AG20443 (cell line): Measurements from ENCODE around the gene PLIN5.
A peak's percentile ranks its signal among the peaks of the same experiment; 100 is the strongest.

Source experiments
- DNase-seq: peaks from one replicate; pipeline ENCODE4 v3.0.0; 2012; ENCODE audit warnings: low spot score, mixed read lengths

The PLIN5 gene

DNA sequence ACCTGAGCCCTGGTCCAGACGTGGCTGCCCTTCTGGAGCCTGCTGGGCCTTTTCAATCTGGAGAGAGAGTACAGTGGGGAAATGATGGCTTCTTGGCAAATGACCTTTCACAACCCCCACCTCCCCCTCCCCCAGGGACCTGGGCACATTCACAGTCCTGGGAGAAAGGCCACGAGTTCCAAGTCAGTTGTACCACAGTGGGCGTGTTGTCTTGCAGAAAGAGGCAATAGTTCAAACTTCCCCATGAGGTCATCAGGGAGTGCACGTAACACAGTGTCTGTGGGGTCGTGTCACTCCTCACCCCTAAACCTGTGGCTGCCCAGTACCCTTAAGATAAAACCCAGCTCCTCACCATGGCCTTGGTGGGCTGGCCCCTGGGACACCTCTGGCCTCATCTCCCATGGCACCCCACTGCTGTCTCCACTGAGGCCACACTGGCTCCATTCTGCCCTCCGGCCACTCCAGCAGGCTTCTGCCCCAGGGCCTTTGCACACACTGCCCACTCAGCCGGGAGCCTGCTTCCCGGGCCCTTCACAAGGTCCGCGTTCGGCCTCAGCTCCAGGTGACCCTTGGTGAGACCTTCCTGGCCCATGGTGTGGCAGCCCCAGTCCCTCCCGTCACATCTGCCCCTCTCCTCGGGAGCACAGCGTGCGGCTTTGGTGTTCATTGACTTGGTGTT, 30.0 kb downstream of the PLIN5 start:
- DNase-seq, result no peak

DNA sequence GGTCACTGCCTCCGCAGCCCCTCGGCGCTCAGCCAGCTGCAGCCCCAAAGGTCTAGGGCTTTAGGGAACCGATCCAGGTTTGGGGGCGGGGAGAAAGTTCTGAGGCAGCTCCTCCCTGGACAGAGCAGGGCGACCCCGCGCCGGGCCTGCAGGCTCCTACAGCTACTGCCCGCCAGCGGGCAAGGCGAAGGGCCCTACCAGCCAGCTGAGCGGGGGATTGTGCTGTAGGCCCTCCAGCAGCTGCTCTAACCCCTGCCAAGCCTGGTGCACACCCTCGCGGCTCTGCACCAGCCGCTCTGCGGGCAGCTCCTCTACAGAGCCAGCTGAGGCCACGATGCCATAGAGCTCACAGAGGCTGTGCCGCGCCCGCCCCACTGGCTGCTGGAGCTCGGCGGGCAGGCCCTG, 30.7 kb downstream of the PLIN5 start:
- no peak for DNase-seq

DNA sequence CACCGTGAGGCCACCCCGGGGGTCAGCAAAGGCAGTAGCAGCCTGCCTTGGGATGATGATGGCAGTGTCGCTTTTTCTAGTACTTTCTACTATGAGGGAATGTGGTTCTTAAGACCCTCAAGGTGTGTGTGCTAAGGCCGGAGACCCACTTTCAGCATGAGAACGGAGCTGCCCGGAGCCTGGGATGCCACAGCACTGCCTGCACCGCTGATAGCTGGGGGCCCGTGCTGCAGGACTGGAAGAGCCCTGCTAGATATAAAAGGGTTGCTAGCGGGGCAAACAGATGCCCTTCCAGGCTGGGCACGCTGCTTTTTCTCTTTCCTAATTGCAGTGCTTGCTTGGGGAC, 31.2 kb downstream of the PLIN5 start:
- DNase-seq, result no peak

DNA sequence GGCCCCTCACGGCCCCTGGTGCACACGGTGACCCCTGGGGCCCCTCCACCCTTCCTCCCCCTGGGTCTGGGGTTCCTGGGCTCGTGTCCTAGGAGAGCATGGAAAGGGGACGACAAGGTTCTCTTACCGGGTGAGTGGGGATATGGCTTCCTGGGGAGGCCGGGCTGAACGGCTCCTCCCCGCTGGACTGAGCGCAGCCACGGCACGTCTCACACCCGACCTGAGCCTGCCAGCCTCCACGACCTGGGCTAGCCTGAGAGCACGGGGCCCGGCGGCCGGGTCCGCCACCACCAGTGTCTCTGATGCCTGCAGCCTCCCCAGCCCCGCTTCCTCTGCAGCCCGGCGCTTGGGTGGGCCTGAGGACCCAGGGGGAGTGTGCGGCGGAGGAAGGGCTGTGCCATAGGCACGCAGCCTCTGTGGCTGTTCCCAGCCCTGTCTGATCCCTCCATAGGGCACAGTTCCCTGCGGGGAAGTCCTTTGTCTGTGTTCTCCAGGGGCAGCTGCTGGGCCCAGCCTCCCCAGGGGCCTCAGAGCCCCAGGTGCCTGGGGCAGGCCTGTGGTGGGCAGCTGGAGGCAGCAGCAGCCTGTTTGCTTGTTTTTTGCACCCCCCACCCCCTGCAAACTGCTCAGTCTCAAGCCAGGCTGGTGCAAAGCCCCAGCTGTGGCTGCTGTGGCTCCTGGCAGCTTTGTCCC, 31.7 kb downstream of the PLIN5 start:
- DNase-seq, result no peak

DNA sequence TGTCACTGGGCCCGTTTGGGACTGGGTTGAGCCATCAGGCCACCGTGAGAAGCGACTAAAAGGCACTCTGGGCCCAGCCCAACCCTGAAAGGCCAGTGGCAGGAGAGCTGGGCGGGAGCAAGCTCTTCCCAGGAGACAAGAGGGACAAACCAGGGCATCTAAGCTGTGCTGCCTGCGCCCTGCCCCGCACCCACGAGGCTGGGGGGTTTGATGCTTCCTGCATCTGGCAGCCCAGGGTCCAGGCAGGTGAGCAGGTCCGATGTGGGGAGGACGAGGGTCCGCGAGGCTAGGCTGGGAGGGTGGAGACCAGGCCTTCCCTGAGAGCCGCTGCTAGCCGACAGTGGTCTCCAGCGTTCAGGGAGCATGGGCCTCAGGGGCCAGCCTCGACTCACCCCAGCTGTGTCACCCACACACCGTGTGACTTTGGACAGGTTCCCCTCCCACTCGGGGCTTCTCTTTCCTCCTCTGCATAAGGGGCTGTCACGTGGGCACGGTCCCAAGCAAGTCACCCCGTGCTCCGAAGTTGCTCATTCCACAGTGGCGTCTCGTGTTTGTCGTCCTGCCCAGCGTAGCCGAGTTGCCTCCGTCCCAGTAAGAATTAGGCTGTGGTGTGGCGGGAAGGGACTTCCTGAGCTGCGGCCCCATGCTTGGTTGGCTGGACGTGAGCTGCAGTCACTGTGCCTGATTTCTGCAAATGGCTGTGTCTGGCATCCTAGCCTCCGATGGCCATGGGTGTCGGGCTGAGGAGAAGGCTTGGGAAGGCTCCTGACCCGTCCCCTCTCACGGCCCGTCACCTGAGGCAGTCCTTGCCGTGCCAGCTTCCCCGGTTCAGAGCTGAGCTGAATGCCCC, 32.5 kb downstream of the PLIN5 start:
- DNase-seq, result no peak

DNA sequence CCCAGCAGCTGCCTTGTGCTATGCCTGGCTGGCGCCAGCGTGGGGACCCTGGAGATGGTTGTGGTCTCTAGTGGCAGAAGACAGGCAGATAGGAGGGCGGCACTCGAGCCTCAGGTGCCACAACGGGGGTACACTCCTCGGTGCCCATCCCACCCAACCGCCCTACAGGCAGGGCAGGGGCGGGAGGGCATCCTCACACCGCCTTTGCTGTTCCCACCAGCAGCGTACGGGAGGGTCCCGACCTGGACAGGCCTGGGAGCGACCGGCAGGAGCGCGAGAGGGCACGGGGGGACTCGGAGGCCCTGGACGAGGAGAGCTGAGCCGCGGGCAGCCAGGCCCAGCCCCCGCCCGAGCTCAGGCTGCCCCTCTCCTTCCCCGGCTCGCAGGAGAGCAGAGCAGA, 33.3 kb downstream of the PLIN5 start:
- no peak for DNase-seq

DNA sequence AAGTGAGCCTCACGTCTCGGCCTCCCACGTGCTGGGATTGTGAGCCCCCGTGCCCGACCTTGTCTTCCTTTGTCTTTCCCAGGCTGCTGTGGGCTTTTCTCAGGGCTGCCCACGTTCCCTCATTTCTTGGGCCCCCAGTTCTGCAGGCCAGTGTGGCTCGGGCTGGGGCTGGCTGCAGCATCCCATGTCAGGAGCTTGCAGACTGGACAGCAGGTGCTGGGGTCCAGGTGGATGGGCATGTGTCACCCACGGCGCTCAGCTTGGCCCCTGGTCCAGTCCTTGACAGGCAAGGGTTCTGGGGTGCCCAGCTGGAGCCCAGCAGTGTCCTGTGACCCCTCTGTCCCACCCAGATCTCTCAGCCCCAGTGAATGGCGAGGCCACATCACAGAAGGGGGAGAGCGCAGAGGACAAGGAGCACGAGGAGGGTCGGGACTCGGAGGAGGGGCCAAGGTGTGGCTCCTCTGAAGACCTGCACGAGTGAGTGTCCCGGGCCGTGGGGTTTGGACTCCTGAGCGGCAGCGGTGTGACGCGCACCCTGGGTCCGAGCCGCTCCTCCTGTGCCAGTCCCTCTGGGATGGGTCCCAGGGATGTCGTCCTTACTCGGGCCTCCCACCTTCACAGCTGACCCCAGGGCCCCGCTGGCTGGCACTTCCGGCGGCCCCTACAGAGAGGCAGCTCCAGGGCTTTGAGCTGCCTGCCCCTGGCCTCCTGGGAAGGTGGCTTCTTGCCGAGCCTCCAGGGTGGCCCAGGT, 34.0 kb downstream of the PLIN5 start:
- DNase-seq, result no peak

DNA sequence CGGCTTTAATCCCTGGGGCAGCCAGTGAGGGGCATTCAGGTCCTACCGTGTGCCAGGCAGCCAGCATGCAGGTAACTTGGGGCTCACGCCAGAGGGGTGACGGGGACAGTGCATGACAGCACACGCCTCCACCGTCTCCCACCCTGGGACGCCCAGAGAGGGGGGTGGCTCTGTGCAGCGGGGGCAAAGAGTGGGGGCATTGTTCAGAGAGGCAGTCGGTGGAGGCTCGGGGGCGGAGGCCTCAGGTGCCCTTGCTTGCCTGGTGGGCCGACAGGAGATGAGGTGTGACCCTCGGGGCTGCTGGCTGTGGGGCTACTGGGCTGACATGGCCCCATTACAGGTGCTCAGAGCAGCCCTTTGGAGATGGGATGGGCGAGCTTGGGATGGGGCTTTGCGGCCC, 35.2 kb downstream of the PLIN5 start:
- DNase-seq, result no peak

DNA sequence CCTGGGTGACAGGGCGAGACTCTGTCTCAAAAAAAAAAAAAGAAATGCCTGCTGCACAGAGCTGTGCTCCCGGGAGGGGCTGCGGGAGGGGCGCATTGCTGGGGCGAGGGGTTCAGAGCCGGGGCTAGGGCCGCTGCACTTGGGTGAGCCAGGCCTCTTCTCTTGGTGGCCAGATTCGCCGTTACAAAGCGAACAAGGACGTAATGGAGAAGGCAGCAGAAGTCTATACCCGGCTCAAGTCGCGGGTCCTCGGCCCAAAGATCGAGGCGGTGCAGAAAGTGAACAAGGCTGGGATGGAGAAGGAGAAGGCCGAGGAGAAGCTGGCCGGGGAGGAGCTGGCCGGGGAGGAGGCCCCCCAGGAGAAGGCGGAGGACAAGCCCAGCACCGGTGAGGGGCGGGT, 35.7 kb downstream of the PLIN5 start:
- no peak for DNase-seq

DNA sequence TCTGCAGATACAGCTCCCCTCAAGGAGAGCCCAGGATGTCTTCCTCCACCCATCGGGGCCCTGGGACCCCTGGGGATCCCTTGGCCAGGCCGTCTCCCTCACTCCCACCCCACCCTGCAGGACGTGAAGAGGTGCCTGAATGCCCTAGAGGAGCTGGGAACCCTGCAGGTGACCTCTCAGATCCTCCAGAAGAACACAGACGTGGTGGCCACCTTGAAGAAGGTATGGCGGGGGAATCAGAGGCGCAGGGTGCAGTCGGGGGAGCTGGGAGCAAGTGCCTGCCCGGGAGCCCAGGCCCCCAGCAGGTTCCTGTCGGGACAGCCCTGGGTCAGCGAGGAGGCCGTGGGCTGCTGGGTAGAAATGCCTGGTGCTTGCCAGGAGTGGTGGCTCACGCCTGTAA, 36.3 kb downstream of the PLIN5 start:
- DNase-seq, result no peak

DNA sequence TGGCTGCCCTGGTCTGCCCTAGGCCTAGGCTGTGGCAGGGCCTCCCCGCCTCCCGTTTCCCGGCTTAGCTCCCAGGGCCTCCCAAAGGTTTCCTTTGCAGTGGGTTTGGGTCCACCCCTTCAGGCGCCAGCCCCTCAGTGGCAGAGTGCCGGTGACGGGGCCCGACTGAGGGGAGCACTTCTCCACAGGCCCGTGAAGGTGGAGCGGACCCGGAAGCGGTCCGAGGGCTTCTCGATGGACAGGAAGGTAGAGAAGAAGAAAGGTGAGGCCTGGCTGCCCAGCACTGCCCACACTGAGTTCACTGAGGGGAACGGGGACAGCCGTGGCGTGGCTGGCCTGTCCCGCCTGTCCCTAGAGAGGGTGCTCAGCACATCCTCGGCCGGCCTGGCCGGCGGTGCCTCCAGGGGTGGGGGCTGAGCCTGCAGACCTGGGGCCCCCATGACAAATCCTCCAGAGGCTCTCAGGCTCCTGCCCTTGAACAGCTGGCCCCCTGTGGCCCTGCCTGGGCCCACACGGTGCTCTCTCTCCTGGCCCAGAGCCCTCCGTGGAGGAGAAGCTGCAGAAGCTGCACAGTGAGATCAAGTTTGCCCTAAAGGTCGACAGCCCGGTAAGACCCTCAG, 37.1 kb downstream of the PLIN5 start:
- no peak for DNase-seq

DNA sequence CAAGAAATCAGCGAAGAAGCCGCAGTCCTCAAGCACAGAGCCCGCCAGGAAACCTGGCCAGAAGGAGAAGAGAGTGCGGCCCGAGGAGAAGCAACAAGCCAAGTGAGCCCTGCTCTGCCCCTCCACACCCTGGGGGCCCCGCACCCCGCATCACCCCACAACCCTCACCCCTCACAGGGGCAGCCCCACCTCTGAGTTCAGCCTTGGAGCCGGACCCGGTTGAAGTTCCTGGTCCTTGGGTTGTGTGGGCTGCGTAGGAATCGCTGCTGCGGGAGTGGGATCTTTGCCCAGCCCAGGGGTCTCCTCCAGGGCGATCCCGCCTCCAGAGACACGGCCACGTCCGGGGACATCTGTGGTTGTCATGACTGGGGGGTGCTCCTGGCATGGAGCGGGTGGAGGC, 38.7 kb downstream of the PLIN5 start:
- DNase-seq, result no peak

DNA sequence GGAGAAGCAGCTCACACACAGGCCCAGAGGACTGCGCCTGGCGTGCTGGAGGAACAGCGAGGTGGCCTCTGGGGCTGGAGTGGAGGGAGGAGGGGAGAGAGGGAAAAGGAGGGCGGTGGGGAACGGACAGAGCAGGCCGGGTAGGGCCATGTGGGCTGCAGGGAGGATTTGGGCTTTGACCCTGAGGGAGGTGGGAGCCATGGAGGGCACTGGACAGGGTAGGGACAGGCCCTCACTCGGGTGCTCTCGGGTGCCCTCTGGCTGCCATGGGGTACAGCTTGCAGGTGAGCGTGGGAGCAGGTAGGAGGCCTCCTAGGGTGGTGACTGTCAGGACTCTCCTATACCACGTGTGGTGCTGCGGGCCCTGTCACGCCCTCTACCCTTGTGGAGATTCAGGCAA, 39.6 kb downstream of the PLIN5 start:
- no peak for DNase-seq

DNA sequence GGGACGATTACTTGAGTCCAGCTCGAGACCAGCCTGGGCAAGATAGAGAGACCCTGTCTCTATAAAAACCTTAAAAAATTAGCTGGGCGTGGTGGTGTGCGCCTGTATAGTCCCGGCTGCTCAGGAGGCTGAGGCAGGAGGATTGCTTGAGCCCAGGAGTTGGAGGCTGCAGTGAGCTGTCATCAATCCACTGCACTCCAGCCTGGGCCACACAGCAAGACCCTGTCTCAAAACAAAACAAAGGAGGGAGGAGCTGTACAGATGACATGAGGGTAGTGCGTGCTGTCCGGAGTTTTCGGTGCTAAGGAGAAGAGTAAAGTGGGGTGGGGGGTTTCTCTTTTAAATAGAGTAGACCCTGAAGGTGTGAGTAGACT, 40.3 kb downstream of the PLIN5 start:
- DNase-seq, result no peak

DNA sequence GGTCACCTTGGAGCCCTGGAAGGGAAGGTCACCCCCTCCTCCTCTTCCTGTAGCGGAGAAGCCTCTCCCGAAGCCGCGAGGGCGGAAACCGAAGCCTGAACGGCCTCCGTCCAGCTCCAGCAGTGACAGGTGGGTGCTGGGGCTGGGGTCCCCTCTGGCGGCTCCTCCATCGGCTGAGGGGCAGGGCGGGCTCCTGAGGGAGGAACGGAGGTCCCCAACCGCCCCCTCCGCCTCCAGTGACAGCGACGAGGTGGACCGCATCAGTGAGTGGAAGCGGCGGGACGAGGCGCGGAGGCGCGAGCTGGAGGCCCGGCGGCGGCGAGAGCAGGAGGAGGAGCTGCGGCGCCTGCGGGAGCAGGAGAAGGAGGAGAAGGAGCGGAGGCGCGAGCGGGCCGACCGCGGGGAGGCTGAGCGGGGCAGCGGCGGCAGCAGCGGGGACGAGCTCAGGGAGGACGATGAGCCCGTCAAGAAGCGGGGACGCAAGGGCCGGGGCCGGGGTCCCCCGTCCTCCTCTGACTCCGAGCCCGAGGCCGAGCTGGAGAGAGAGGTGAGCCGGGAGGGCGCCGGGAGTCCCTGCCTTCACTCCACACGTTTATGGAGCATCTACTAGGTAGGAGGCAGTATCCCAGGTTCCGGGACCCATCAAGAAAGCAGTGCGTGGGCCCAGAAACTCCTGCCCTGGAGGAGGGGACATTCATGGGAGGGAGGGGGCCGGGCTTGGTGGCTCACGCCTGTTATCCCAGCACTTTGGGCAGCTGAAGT, 40.9 kb downstream of the PLIN5 start:
- DNase-seq, result no peak

DNA sequence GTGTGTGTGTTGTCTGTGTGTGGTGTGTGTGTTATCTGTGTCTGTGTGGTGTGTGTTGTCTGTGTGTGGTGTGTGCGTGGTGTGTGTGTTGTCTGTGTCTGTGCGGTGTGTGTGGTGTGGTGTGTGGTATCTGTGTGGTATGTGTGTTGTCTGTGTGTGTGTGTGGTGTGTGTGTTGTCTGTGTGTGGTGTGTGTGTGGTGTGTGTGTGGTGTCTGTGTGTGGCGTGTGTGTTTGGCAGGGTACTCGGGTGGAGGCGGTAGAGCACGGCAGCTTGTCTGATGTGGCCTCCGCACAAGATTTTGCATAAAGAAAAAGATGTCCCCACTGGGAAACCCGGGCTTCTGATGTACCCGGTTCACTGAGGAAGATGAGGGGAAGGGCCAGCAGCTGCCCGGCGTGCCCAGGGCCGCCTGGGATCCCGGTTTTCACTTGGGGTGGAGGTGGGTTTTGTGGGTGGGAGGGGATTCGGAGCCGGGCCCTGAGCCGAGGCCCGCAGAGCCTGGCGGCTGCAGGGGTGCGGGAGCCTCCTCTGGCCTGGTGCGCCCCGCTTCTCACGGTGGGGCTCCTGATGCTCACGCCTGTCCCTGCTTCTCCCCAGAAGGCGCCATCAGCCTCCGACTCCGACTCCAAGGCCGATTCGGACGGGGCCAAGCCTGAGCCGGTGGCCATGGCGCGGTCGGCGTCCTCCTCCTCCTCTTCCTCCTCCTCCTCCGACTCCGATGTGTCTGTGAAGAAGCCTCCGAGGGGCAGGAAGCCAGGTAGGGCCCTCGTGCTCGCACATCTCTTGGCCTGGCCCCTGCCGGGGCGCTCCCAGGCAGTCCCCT, 41.7 kb downstream of the PLIN5 start:
- no peak for DNase-seq

DNA sequence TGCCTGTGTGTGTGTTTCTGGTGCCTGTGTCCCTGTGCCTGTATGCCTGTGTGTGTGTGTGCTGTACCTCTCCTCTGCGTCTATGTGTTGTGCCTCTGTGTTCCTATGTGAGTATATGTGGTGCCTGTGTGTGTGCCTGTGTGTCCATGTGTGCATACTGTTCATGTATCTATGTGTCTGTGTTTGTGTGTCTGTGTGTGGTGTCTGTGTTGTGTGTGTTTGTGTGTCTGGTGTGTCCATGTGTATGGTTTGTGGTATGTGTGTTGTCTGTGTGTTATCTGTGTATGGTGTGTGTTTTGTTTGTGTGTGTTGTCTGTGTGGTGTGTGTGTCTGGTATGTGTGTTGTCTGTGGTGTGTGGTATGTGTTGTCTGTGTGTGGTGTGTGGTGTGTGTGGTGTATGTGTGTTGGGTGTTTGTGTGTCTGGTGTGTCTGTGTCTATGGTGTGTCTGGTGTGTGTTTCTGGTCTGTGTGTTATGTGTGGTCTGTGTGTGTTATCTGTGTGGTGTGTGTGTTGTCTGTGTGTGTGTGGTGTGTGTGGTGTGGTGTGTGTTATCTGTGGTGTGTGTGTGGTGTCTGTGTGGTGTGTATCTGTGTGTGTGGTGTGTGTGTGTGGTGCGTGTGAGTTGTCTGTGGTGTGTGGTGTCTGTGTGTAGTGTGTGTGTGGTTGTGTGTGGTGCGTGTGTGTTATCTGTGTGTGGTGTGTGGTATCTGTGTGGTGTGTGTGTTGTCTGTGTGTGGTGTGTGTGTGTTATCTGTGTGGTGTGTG, 42.5 kb downstream of the PLIN5 start:
- DNase-seq, result no peak

DNA sequence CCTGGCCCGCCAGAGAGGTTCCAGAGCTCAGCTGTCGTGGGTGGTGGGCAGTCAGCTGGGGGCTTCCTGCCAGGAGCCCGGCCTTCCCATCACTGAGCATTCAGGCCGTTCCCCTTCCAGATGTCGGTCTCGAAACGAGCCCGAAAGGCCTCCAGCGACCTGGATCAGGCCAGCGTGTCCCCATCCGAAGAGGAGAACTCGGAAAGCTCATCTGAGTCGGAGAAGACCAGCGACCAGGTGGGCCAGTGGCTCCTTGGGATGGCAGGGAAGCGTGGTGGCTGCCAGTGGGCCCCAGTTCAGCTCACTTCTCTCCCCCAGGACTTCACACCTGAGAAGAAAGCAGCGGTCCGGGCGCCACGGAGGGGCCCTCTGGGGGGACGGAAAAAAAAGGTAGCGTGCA, 43.6 kb downstream of the PLIN5 start:
- no peak for DNase-seq

DNA sequence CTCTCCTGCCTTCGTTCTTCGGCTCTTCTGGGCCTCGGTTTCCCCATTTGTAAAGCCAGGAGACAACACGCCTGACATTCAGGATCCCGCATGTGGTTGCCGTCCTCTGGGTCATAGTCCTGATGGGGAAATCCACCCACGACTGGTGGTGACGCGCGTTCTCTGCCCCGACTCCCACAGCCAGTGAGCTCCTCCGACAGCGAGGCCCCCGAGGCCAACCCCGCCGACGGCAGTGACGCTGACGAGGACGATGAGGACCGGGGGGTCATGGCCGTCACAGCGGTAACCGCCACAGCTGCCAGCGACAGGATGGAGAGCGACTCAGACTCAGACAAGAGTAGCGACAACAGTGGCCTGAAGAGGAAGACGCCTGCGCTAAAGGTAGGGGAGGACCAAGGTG, 46.5 kb downstream of the PLIN5 start:
- peak; percentile 3 for DNase-seq

DNA sequence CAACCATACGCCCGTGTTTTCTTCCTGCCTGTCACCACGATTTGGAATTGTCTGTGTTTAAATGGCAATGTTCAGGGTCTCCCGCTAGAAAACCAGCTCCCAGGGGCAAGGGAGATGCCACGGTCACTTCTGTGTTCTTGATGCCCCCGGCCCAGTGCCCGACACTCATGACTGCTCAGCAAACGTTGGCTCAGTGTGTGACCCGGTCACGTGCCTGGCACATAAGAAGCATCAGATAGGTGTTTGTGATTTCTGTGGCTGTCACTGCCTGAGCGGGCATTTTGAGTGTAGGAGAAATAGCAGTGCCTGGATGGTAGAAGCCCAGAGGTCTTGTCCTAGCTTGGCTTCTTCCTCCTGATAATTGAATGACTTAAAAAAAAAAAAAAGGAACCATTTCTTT, 47.5 kb downstream of the PLIN5 start:
- DNase-seq, result peak; percentile 3
